ENCODE measurements around the gene TRIM27. TPM values are rescaled to one million over a fixed set of nuclear protein-coding genes. Genes with fewer than 3 reads are reported as not detected.
A peak's percentile ranks its signal among the peaks of the same experiment; 100 is the strongest.
"Not testable (repeated sequence)": the region's sequence is repeated elsewhere in the genome, so short reads cannot be mapped to it uniquely, and the experiment has no call there.

TRIM27 gene
- total RNA-seq, 2 donors from 2014 or later: 49.1 to 74.0 TPM

DNA sequence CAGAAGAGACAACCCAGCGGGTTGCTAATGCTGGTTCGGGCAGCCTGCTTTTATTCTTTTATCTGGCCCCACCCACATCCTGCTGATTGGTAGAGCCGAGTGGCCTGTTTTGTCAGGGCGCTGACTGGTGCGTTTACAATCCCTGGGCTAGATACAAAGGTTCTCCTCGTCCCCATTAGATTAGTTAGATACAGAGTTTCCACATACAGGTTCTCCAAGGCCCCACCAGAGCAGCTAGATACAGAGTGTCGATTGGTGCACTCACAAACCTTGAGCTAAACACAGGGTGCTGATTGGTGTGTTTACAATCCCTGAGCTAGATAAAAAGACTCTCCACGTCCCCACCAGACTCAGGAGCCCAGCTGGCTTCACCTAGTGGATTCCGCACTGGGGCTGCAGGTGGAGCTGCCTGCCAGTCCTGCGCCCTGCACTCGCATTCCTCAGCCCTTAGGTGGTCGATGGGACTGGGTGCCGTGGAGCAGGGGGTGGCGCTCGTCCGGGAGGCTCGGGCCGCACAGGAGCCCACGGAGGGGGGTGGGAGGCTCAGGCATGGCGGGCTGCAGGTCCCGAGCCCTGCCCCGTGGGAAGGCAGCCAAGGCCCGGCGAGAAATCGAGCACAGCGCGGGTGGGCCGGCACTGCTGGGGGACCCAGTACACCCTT lies 51.5 kb downstream of the TRIM27 start:
- not testable (repeated sequence) for H3K4me1 Mint-ChIP-seq (ENCODE audit: low read depth in 2 of 2); H3K4me3 Mint-ChIP-seq; H3K27ac Mint-ChIP-seq; H3K9me3 Mint-ChIP-seq; H3K36me3 Mint-ChIP-seq; DNase-seq (ENCODE audit: low spot score); ATAC-seq; H3K27me3 Mint-ChIP-seq

DNA sequence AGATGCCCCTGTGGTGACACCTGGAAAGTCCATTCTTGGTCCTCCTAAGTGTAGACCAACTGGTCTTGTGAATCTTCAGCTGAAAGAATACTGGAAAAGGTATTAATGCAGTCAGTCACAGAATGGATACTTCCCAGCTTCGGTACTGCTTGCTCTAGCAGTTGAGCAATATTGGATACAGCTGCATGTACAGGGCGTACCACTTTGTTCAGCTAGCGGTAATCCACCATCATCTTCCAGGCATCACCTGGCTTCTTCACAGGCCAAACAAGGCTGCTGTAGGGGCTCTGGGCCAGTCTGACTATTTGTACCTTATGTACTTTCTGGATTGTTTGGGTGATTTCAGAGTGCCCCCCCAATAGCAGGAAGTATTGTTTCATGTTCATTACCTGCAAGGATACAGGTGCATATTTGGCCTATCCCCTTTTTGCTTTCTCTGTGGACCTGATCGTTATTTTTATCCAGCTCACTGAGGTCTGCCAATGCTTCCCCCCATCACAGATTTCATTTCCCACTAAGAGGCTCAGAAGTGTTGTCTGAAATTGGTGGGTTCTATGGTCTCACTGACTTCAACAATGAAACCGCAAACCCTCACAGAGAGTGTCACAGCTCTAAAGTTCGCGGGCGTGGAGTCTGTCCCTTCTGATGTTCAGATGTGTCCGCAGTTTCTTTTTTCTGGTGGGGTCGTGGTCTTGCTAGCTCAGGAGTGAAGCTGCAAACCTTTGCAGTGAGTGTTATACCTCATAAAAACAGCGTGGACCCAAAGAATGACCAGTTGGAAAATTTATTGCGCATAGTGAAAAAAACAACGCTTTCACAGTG lies 52.2 kb downstream of the TRIM27 start:
- no peaks in the 10 kb centered on the region for H3K27me3 Mint-ChIP-seq
- H3K9me3 Mint-ChIP-seq: no peaks in the 10 kb centered on the region
- H3K4me3 Mint-ChIP-seq: no peak overlapping the region
- H3K36me3 Mint-ChIP-seq: no peaks in the 10 kb centered on the region
- H3K27ac Mint-ChIP-seq: no peak overlapping the region
- ATAC-seq (peak in 1 of 2 donors; percentile 36), DNase-seq (ENCODE audit: low spot score) (no peak)
- H3K4me1 Mint-ChIP-seq (ENCODE audit: low read depth in 2 of 2): peaks cover 4 to 7% of the 10 kb centered on the region in 2 donors

DNA sequence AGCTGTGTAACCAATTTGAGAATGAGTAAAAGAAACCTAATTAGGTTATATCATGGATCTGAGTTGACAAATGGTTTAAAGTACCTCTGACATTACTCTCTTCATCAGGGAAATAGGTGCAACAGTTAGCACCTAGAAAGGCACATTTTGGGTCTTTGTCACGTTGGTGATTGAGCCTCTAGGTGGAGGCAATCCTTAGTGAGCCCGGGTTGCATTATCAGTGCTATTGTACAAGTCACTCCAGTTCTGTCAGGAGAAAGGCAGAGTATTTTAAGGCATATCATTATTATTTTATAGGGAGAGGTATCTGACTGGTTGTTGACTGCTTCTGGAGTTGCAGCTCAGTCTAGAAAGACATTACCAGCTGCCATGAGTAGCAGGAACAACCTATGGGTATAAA lies 54.9 kb downstream of the TRIM27 start:
- Mint-ChIP-seq H3K27ac (no peak overlapping the region), H3K4me3 (peak overlapping the region; percentile 4)
- ATAC-seq: no peak

DNA sequence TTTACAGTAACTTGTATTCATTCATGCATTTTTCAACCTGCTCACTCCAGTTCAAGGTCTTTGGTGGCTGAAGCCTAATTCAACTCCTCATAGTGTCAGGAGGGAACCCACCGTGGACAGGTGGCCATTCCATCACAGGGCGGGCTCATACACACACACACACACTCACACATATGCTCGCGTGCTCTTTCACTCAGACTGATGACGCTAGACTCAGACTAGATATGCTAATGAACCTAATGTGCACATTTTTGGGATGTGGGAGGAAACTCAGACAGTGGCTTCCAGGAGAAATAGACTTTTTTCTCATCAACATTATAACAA lies 56.7 kb downstream of the TRIM27 start:
- Mint-ChIP-seq H3K27ac (peak overlapping the region; percentile 47 to 87), H3K9me3 (peaks cover 4% of the 10 kb centered on the region), H3K4me3 (peak overlapping the region; percentile 91), H3K4me1 (ENCODE audit: low read depth in 2 of 2) (peaks cover 34 to 38% of the 10 kb centered on the region in 2 donors), H3K27me3 (no peaks in the 10 kb centered on the region), H3K36me3 (peaks cover 5% of the 10 kb centered on the region)
- no peak for DNase-seq (ENCODE audit: low spot score)
- ATAC-seq: peak; percentile 1 to 45

More for the DNA sequence above, 54.9 kb downstream of the TRIM27 start:
- peaks cover 22 to 23% of the 10 kb centered on the region in 2 donors for H3K4me1 Mint-ChIP-seq (ENCODE audit: low read depth in 2 of 2)
- peaks cover 5% of the 10 kb centered on the region for H3K36me3 Mint-ChIP-seq
- no peaks in the 10 kb centered on the region for H3K27me3 Mint-ChIP-seq
- H3K9me3 Mint-ChIP-seq: peaks cover 4% of the 10 kb centered on the region
- no peak for DNase-seq (ENCODE audit: low spot score)

DNA sequence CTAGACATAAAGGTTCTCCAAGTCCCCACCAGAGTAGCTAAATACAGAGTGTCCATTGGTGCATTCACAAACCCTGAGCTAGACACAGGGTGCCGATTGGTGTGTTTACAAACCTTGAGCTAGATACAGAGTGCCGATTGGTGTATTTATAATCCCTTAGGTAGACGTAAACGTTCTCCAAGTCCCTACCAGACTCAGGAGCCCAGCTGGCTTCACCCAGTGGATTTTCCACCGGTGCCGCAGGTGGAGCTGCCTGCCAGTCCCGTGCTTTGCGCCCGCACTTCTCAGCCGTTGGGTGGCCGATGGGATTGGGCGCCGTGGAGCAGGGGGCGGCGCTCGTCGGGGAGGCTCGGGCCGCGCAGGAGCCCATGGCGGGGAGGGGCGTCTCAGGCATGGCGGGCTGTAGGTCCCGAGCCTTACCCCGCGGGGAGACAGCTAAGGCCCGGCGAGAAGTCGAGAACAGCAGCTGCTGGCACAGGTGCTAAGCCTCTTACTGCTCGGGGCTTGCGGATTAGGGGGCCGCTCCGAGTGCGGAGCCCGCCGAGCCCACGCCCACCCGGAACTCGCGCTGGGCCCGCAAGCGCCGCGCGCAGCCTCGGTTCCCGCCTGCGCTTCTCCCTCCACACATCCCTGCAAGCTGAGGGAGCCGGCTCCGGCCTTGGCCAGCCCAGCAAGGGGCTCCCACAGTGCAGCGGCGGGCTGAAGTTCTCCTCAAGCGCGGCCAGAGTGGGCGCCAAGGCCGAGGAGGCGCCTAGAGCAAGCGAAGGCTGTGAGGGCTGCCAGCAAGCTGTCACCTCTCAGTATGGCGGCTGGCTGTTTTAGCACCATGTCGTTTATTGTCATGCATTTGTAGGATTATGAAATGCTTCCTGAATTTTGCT lies 57.3 kb downstream of the TRIM27 start:
- peak; percentile 77 to 81 for ATAC-seq

DNA sequence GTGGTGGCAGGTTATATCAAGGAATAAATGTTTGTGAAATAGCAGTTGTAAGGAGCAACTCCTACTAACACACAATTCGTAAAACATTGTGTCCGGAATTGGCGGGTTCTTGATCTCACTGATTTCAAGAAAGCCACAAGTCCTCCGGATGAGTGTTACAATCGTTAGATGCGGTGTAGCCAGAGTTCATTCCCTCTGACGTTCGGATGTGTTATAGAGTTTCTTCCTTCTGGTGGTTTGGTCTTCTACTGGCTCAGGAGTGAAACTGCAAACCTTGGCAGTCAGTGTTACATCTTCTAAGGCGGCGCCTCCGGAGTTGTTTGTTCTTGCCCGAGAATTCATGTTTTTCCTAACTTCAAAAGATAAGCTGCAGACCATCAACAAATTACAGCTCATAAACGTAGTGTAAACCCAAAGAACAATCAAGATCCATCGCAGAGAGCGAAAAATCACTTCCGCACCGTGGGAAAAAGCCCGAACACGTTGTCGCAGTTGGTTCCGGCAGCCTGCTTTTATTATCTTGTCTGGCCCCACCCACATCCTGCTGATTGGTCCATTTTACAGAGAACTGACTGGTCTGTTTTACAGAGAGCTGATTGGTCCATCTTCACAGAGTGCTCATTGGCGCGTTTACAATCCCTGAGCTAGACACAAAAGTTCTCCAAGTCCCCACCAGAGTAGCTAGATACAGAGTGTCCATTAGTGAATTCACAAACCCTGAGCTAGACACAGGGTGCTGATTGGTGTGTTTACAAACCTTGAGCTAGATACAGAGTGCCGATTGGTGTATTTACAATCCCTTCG lies 58.2 kb downstream of the TRIM27 start:
- Mint-ChIP-seq H3K27ac (peak overlapping the region; percentile 86 to 87), H3K36me3 (peaks cover 5% of the 10 kb centered on the region), H3K9me3 (peaks cover 4% of the 10 kb centered on the region), H3K4me1 (ENCODE audit: low read depth in 2 of 2) (peaks cover 40 to 43% of the 10 kb centered on the region in 2 donors), H3K27me3 (peaks cover 0 to 5% of the 10 kb centered on the region in 2 donors), H3K4me3 (peak overlapping the region; percentile 91)
- DNase-seq (ENCODE audit: low spot score): peak; percentile 79
- peak; percentile 13 to 17 for ATAC-seq

More for the DNA sequence above, 57.3 kb downstream of the TRIM27 start:
- not testable (repeated sequence) for H3K9me3 Mint-ChIP-seq, H3K27me3 Mint-ChIP-seq, H3K36me3 Mint-ChIP-seq
- Mint-ChIP-seq H3K4me3 (peak overlapping the region; percentile 91), H3K27ac (peak overlapping the region; percentile 86 to 87), H3K4me1 (ENCODE audit: low read depth in 2 of 2) (peaks cover 34 to 38% of the 10 kb centered on the region in 2 donors)
- peak; percentile 79 for DNase-seq (ENCODE audit: low spot score)

DNA sequence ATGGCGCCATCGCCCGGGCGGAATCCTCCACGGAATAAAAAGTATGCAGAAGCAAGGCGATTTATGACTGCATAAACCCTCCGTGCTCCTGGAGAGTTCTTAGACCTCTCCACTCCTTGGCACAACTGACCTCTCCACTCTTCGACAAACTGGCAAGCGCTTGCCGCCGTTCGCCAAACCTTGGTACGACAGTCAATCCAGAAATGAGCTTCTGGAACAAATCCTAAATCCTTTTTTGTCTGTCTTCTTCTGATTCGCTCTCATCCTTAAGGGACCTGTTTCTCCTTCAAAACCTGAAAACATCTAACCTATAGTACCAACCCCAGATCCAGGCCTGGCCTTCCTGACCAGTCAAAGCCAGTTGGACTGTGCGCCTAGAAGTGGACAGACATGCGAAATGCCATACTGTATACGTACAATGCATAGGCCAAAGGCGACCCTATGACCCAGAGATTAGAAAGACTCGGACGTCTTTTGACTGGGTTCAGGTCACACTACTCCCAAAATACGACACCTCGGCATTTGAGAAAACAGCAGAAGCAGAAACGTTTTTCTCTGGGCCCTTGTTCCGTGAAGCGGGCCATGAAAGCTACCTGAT lies 59.4 kb downstream of the TRIM27 start:
- Mint-ChIP-seq H3K4me3 (peak overlapping the region; percentile 91), H3K4me1 (ENCODE audit: low read depth in 2 of 2) (peaks cover 40 to 45% of the 10 kb centered on the region in 2 donors), H3K27me3 (peaks cover 0 to 9% of the 10 kb centered on the region in 2 donors), H3K9me3 (peaks cover 4% of the 10 kb centered on the region), H3K27ac (peak overlapping the region; percentile 87 to 98), H3K36me3 (peaks cover 5% of the 10 kb centered on the region)
- DNase-seq (ENCODE audit: low spot score): no peak
- no peak for ATAC-seq

DNA sequence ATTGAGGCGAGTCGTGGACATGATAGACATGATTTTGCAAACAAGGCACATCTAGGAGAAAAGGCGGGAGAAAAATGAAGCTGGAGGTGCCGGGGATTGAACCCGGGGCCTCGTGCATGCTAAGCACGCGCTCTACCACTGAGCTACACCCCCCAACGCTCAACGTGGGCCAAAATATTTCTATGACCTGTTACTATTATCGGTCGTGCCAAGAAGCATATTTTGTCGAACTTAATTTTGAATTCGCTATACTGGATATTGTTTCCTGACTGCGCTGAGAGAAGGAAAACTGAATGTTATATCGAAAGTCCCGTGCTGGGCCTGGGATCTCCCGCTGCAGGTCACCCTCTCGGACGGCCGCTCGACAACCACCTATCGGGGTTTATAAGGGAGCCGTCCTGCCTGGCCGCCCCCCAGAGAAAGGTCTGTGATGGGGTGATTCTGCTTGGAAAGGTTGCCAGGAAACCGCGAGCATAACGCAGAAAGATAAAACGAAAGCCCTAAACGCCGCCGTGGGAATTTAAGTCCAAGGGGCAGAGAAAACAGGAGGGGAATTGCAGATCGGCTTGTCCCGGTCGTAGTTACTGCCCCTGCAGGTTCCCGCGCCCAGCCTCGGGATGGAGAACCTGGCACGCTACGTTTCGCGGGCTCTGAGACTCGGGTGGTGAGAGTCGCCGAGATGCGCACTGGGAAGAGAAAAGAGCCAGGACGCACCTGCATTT lies 60.0 kb downstream of the TRIM27 start:
- Mint-ChIP-seq H3K4me3 (peak overlapping the region; percentile 91), H3K27me3 (peaks cover 0 to 9% of the 10 kb centered on the region in 2 donors), H3K9me3 (peaks cover 4% of the 10 kb centered on the region), H3K27ac (peak overlapping the region; percentile 87 to 98), H3K4me1 (ENCODE audit: low read depth in 2 of 2) (peaks cover 40 to 45% of the 10 kb centered on the region in 2 donors), H3K36me3 (peaks cover 5% of the 10 kb centered on the region)
- DNase-seq (ENCODE audit: low spot score): peak; percentile 79
- peak; percentile 67 to 79 for ATAC-seq

DNA sequence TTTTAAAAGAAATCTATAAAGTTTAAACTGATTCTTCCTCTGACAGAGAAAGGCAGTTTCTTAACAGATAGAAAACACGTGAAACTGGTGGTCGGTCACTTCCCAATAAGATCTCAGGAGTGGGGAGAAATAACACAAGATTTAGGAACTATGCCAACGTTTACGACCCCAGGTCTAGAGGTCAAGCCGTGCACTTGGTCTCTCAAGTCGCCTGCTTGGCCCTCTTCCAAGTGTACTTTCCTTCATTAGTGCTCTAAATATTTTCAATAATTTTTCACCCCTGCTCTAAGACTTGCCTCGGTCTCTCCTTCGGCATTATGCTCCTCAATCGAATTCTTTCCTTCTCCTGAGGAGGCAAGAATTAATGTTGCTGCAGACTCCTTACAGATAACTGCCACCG lies 61.7 kb downstream of the TRIM27 start:
- ATAC-seq: no peak
- Mint-ChIP-seq H3K27me3 (peaks cover 0 to 9% of the 10 kb centered on the region in 2 donors), H3K4me3 (peak overlapping the region; percentile 91), H3K36me3 (peaks cover 5% of the 10 kb centered on the region), H3K4me1 (ENCODE audit: low read depth in 2 of 2) (peaks cover 39 to 40% of the 10 kb centered on the region in 2 donors), H3K27ac (peak overlapping the region; percentile 87 to 98), H3K9me3 (peaks cover 4% of the 10 kb centered on the region)
- DNase-seq (ENCODE audit: low spot score): no peak

DNA sequence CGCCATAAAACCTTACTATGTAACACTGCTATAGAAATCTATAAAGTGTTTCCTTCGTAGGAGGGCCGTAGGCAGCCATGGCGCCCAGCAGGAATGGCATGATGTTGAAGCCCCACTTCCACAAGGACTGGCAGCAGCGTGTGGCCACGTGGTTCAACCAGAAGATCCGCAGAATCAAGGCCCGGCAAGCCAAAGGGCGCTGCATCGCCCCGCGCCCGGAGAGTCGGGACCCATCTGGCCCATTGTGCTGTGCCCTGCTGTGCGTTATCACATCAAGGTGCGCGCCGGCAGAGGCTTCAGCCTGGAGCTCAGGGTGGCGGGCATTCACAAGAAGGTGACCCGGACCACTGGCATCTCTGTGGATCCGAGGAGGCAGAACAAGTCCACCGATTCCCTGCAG lies 62.4 kb downstream of the TRIM27 start:
- Mint-ChIP-seq H3K9me3 (peaks cover 5% of the 10 kb centered on the region), H3K27ac (no peak overlapping the region), H3K4me1 (ENCODE audit: low read depth in 2 of 2) (peaks cover 37% of the 10 kb centered on the region in 2 donors), H3K4me3 (no peak overlapping the region), H3K36me3 (peaks cover 8% of the 10 kb centered on the region), H3K27me3 (peaks cover 1 to 13% of the 10 kb centered on the region in 2 donors)
- DNase-seq (ENCODE audit: low spot score) (no peak), ATAC-seq (no peak)

DNA sequence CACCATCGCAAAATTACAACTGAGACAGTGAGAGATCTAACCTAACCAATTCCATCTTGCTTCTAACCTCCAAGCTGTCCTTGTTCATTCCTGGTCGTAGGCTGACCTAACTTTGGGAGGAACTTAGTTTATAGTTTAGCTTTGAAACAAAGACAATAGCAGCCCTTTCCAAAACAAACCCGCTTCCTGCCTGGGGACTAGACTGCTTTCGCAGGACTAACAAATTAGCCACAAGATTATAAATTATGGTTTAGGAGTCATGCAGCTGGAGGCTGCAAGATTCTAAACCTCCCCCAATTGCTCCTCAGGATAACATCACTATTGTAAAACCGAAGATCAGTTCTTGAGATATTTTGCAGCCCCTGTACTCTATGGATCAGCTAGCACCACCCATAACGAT lies 63.2 kb downstream of the TRIM27 start:
- DNase-seq (ENCODE audit: low spot score) (no peak), ATAC-seq (no peak)
- peaks cover 33 to 34% of the 10 kb centered on the region in 2 donors for H3K4me1 Mint-ChIP-seq (ENCODE audit: low read depth in 2 of 2)
- peaks cover 4% of the 10 kb centered on the region for H3K9me3 Mint-ChIP-seq
- H3K36me3 Mint-ChIP-seq: peaks cover 8% of the 10 kb centered on the region
- H3K4me3 Mint-ChIP-seq: no peak overlapping the region
- H3K27me3 Mint-ChIP-seq: peaks cover 3 to 16% of the 10 kb centered on the region in 2 donors
- no peak overlapping the region for H3K27ac Mint-ChIP-seq

DNA sequence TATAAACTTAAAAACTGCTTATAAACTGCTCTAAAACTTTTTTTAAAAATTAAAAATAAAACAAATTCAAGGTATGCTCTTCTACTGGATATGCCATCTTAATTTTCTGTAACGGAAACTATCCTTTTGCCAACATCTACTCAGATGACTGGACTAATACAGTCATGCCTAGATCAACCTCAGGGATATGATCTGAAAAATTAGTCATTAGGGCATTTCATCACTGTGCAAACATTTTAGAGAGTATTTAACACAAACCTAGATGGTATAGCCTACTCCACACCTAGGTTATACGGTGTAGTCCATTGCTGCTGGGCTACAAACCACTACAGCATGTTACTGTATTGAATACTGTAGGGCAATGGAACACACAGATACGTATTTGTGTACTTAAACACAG lies 64.8 kb downstream of the TRIM27 start:
- Mint-ChIP-seq H3K4me3 (no peak overlapping the region), H3K4me1 (ENCODE audit: low read depth in 2 of 2) (peaks cover 19 to 23% of the 10 kb centered on the region in 2 donors), H3K27me3 (peaks cover 3 to 16% of the 10 kb centered on the region in 2 donors), H3K36me3 (peaks cover 6% of the 10 kb centered on the region), H3K9me3 (peaks cover 4% of the 10 kb centered on the region), H3K27ac (no peak overlapping the region)
- ATAC-seq (no peak), DNase-seq (ENCODE audit: low spot score) (no peak)
